T-helper 9 cell (primary cell): Measurements from ENCODE around the gene DNAI2.
"Not testable (repeated sequence)": the region's sequence is repeated elsewhere in the genome, so short reads cannot be mapped to it uniquely, and the experiment has no call there.

Experiments used
- DNase-seq: peaks from one replicate; pipeline ENCODE4 v3.0.0-alpha.2; 2020

Gene DNAI2

GRCh38 chr17:74245145-74245831 is 28.7 kb upstream of the DNAI2 start:
- no peak for DNase-seq

- no peak for DNase-seq
Measured at GRCh38 chr17:74245871-74246270, 28.2 kb upstream of the DNAI2 start.

DNA sequence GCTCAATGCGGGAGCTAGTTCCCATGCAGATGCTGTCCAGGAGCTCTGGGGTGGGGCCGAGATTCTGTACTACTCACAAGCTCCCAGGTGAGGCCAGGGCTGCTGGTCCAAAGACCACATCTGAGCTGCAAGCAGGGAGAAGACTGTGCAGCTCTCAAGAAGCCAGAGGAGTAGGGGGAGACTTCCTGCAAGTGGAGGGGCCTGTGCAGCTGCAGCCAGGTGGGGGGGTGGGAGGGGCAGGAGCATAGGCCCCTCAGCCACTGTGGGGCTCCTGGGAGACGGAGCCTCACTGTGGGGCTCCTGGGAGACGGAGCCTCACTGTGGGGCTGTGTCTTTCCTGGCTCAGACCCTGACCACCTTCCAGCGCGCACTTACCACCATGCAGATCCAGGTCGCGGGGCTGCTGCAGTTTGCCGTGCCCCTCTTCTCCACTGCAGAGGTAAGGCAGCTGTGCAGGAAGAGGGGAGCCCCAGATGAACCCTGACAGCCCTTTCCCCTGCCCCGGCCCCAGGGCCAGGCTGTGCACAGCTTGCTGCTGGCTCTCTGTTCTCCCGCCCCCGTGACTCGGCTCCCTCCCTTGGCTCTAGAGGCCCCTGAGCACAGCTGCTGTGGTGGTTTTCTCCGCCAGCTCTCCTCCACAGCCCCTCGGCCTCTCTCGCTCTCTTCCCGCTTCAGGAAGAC is 24.3 kb upstream of the DNAI2 start:
- no peak for DNase-seq

DNA sequence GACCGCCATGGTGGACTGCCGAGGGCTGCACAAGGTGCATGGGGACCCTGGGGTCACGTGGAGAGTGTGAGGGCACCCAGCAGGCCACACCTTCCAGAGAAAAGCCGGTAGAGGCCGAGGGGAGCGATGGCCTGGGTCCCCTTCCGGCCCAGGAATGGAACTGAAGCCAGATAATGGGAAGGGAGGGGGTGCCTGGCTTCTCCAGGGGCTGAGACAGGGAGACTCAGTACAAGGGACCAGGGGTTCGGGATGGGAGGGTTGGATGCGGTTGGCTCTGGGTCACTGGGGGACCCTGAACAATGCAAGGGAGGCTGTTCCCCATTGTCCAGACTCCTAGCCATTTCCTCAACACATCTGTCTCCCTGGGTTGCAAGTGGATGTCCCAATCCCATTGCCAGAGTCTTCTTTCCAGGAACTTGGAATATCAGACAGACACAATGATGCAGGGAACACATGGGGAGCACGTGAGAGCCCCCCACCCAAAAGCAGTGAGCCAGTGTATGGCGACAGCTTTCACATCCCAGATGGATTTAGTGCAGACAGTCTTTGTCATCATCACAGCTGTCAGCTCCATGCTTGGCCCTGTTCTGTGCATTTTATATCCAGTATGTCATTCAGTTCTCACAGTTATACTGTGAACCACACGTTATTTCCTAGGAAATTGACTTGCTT is 23.6 kb upstream of the DNAI2 start:
- DNase-seq, result no peak

DNA sequence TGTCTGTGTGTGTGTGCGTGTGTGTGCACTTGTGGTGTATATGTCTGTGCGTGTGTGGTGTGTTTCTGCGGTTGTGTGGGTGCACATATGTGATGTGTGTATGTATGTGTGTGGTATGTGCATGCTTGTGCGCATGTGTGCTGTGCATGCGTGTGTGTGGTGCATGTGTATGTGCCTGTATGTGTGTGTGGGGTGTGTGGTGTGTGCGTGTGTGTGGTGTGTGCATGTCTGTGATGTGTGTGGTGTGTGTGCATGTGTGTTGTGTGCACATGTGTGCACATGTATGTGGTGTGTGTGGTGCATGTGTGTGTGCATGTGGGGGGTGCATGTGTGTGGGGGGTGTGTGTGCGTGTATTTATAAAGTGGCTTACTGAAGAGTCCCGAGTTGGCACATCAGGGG is 23.0 kb upstream of the DNAI2 start:
- no peak for DNase-seq

DNA sequence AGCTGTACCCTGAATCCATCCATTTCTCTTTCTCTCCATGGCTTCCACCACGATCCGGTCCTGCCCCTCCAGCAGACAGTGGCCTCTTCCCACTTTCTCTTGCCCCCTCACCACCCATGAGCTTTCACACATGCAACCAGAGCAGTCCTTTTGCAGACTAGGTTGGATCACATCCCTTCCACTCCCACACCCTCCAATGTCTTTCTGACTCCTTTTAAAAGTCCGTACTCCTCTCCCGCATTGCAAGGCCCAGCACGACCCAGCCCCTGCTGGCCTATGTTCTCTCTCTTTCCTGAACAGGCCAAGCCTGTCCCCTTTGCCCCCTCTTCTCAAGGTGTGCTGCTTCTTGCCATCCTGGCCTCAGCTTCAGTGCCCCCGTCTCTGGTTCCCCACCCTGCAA is 22.5 kb upstream of the DNAI2 start:
- no peak for DNase-seq

- DNase-seq, result no peak
Measured at GRCh38 chr17:74252211-74252610, 21.8 kb upstream of the DNAI2 start.

- DNase-seq, result no peak
Measured at GRCh38 chr17:74253036-74253435, 21.0 kb upstream of the DNAI2 start.

- no peak for DNase-seq
Measured at GRCh38 chr17:74257311-74257710, 16.7 kb upstream of the DNAI2 start.

GRCh38 chr17:74259667-74260524 is 14.1 kb upstream of the DNAI2 start:
- DNase-seq, result no peak

DNA sequence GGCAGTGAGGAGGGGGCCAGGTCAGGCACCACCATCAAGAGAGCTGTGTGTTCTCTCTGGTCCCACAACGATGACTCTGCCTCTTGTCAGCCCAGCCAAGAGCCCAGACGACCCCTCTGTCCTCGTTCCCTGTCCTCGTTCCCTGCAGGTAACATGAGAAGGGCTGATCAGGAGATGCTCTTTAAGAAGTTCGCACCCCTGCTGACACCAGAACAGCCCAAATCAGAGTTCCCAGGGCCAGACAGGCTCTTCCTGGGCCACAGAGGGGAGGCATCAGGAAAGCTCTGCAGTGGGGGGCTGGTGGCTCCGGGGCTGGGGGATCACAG is 13.5 kb upstream of the DNAI2 start:
- no peak for DNase-seq

DNA sequence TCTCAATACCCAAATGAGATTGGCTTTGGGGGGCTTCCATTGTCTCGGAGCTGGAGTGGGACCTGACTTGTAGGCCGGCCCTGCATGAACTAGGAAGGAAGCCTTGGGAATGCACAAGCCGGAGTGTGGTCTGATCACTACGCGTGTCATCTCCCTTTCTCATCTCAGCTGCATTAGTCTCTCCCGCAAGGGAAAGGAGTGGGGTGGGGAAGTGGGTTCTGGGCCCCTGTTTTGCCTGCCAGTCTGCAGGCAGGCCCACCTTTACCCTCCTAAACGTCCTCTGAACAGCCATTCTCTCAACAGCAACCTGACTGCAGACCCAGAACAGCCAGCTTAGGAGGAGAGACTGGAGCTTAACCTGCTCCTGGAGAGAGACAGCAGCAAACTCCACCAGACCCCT is 11.4 kb upstream of the DNAI2 start:
- no peak for DNase-seq

DNA sequence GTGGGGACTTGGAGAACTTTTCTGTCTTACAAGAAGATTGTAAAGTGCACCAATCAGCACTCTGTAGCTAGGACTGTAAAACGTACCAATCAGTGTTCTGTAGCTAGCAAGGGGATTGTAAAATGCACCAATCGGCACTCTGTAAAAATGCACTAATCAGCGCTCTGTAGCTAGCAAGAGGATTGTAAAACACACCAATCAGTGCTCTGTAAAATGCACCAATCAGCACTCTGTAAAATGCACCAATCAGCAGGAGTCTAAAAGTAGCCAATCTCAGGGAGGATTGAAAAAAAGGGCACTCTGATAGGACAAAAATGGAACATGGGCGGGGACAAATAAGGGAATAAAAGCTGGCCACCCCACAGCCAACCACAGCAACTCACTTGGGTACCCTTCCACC is 7.0 kb upstream of the DNAI2 start:
- DNase-seq, result not testable (repeated sequence)

DNA sequence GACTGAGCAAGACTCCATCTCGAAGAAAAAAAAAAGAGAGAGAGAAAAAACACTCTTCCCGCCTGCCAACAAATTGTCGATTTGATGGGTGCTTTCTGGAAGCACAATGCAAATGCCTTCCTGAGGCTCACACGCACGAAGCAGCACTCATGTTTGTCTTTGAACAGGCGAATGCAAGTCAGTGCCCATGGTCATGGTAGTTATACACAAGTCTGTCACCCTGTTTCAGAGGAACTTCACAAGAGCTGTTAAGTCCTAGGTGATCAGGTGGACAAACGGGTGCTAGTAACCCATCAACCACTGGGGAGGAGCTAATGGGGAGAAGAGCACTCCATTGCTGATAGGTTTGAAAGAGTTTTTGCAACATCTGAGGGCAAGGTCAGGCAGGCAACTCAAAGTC is 6.5 kb upstream of the DNAI2 start:
- DNase-seq, result no peak

GRCh38 chr17:74267987-74268499 is 6.0 kb upstream of the DNAI2 start:
- DNase-seq, result no peak

DNA sequence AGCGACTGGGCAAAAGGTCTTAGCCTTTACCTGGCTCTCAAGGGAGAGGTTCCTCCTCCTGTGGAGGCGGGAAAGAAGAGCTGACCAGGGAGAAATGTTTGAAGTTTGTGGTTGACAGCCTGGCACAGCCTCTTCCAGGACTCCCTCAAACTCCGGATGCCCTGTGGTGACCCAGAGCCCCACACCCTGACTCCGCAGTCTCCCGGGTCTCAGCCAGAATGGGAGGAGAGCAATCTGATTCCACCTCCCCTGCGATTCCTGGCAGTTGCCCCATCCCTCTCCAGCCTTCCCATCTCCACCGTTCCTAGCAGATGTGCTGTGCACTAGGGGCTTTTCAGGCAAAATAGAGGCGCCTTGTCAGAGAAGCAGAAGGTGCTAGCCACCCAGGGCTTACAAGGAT is 5.5 kb upstream of the DNAI2 start:
- DNase-seq, result no peak

DNA sequence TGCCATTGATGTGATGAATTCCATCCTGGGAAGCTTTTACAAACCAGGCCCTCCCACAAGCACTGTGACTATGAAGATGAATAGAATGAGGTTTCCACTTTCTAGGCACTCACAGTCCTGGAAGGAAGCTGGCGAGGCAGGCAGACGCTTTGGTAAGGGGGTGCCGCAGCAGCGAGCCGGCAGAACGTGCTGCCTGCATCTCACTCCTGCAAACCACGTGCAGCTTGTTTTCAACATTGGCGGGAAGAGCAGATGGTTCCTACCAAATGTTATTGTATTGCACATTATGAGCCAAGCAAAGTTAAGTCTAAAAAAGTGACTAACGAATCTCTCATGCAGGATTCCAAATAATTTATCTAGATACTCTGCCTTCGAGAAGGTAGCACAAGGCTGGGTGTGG is 3.7 kb upstream of the DNAI2 start:
- no peak for DNase-seq

DNA sequence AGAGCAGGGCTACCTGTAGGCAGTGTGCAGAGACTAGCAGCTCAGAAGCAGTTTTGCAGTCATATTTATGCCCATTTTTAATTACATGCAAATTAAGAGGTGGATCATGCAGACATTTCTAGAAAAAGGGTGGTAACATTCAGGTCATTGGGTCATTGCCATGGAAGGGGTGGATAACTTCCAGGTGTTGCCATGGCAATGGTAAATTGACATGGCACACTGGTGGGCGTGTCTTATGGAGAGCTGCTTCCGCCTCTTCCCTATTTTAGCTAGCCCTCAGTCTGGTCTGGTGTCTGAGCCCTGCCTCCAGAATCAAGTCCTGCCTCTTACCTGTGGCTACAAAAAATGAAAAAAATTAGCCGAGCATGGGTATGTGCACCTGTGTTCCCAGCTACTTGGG is 2.8 kb upstream of the DNAI2 start:
- no peak for DNase-seq

GRCh38 chr17:74271901-74272561 is 2.0 kb upstream of the DNAI2 start:
- no peak for DNase-seq

- DNase-seq, result no peak
Measured at GRCh38 chr17:74272731-74273201, 1.3 kb upstream of the DNAI2 start.

- DNase-seq, result no peak
Measured at GRCh38 chr17:74274709-74275340, 791 bp downstream of the DNAI2 start.

DNA sequence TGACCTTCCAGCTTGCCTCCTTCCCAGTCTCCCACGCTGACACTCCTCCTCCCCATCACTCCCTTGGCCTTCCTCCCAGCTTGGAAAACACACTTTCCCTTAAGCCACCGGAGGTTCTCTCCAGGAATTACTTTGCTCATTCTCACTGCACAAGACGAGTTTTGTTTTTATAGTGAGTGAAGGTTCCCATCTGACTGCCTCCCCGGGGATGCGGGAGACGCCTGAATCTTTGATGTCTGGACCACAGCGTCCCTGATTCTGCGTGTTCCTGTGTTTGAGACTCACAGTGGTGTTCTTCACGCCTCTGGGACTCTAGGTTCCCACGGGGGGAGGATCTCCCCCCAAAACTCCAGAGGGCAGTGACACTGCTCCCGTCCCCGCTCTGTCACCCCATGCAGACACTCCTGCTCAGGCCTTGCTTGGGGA is 2.0 kb downstream of the DNAI2 start:
- no peak for DNase-seq
